ENCODE results near the gene MECR.

MECR gene

DNA sequence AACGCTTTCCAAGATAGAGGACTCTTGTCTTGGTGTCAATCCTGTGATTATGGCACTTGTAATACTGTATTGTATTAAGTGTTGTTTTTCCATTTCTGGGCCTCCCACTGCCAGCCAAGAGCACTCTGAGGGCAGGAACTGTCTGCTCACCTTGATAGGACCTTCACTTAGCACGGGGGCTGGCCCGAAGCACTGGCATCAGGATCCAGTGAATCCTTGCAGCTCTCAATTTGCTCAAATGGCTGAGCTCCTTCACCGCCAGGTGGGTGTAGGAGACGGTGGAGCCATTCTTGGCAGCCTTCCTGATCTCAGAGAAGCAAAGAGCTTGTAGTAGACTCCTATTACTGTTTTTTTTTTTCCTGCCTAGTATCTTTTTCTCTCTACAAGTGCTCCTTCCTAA is 17.7 kb downstream of the MECR start:
- no peak overlapping the region for H3K4me3 ChIP-seq (ENCODE audit: low read depth, low read length)
- TF ChIP-seq, protein P1, sequence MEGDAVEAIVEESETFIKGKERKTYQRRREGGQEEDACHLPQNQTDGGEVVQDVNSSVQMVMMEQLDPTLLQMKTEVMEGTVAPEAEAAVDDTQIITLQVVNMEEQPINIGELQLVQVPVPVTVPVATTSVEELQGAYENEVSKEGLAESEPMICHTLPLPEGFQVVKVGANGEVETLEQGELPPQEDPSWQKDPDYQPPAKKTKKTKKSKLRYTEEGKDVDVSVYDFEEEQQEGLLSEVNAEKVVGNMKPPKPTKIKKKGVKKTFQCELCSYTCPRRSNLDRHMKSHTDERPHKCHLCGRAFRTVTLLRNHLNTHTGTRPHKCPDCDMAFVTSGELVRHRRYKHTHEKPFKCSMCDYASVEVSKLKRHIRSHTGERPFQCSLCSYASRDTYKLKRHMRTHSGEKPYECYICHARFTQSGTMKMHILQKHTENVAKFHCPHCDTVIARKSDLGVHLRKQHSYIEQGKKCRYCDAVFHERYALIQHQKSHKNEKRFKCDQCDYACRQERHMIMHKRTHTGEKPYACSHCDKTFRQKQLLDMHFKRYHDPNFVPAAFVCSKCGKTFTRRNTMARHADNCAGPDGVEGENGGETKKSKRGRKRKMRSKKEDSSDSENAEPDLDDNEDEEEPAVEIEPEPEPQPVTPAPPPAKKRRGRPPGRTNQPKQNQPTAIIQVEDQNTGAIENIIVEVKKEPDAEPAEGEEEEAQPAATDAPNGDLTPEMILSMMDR (IDR thresholded peaks at IDR 0.05; ENCODE audit: low read depth, low read length) = no peak

DNA sequence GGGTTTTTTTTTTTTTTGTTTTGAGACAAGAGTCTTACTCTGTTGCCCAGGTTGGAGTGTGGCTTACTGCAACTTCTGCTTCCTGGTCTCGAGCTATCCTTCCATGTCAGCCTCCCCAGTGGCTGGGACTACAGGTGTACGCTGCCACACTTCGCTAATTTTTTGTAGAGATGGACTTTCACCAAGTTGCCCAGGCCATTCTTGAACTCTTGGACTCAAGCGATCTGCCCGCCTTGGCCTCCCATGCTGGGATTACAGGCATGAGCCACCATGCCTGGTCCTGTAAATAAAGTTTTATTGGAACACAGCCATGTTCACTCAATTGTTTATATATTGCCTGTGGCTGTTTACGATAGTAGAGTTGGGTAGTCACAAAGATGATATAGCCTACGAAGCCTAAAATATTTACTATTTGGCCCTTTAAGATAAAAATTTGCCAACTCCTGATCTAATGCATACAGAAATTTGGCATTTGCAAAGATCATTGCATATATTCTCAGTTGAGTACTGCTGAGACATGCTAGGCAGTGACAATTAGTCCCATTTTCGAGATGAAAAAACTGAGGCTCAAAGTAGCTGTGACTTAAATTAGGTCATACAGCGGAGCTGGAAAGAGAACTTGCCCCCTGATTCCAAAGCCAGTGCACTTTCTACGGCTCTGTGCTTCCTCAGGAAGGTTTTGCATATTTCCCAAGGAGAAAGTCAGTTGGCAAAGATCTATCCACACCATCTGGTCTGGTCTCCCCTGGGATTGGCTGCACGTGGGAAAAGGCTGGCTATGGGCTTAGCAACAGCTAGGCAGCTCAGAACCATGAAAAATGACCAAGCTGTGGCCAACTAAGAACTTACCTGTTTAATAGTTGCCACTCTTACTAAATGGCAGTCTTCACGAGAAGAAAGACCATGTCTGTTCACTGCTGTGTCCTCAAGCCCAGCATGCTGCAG is 19.4 kb downstream of the MECR start:
- H3K4me3 ChIP-seq (ENCODE audit: low read depth, low read length) = no peak overlapping the region
- TF ChIP-seq, protein P1 (IDR thresholded peaks at IDR 0.05; ENCODE audit: low read depth, low read length) = no peak

DNA sequence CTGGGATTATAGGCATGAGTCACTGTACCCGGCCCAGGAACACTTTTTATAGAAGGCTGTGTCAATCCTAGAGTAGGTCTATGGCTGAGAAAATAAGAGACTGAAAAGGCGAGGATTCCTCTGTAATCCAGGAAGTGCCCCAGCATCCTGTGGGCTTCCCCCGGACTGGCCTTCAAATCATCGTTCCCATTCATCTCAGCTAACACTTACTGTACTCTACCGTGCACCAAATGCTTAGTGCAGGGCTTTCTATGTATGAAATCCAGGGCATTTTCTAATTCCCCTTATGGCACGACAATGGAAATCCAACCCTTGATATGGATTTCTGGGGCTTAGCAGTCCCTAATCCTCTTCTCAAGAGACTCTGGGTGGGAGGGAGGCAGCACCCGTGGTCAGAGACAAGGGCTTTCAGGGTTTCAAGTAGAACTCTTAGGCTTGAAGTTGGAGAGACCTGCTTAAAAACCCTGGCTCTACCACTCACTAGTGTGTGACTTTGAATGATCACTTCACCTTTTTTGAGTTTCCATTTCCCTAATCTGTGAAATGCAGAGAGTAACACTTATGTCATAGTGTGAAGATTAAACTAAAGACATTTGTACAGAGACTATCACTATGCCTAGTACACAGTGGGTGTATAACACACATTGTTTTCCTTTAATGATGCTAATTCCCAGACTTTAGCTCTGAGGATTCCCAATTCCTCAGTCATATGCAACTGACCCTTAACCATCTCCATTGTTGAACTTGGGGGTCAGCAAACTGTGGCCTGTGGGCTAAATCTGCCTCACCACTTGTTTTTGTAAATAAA is 20.3 kb downstream of the MECR start:
- H3K4me3 ChIP-seq (ENCODE audit: low read depth, low read length) = no peak overlapping the region
- TF ChIP-seq, protein P1 (IDR thresholded peaks at IDR 0.05; ENCODE audit: low read depth, low read length) = no peak

DNA sequence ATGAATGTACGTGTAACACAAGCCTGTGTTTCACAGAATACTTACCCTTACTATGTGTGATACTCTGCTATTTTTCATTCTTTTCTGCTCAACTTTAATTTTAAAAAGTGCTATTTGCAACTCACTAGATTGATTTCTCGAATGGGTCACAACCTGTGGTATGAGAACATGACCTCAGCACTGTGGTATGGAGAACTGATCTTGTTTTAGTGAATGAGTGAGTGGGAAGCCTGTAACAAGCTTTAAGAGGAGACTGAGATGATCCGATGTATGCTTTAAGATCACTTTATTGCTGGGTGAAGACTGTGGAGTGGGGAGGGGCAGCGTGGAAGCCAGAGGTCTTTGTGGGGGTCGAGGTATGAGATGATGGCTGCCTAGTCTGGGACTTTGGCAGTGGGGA is 21.6 kb downstream of the MECR start:
- H3K4me3 ChIP-seq (ENCODE audit: low read depth, low read length) = no peak overlapping the region
- TF ChIP-seq, protein P1 (IDR thresholded peaks at IDR 0.05; ENCODE audit: low read depth, low read length) = no peak

DNA sequence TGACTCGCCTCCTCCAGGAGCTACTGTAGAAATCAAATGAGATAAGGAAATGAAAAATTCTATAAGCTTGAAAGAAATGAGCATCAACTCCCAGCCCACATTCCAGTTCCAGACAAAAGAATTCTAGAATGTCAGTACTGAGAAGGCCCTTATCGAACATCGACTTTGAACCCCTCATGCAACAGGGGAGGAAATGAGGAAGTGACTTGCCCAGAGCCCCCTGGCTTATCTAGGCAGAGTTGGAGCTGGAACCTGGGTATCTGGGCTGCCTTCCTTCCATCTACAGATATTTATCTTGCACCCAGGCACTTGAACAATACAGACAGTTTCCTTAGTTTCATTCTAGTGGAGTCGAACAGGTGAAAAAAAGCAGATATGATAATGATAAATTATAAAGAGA is 22.3 kb downstream of the MECR start:
- H3K4me3 ChIP-seq (ENCODE audit: low read depth, low read length) = no peak overlapping the region
- TF ChIP-seq, protein P1 (IDR thresholded peaks at IDR 0.05; ENCODE audit: low read depth, low read length) = no peak

DNA sequence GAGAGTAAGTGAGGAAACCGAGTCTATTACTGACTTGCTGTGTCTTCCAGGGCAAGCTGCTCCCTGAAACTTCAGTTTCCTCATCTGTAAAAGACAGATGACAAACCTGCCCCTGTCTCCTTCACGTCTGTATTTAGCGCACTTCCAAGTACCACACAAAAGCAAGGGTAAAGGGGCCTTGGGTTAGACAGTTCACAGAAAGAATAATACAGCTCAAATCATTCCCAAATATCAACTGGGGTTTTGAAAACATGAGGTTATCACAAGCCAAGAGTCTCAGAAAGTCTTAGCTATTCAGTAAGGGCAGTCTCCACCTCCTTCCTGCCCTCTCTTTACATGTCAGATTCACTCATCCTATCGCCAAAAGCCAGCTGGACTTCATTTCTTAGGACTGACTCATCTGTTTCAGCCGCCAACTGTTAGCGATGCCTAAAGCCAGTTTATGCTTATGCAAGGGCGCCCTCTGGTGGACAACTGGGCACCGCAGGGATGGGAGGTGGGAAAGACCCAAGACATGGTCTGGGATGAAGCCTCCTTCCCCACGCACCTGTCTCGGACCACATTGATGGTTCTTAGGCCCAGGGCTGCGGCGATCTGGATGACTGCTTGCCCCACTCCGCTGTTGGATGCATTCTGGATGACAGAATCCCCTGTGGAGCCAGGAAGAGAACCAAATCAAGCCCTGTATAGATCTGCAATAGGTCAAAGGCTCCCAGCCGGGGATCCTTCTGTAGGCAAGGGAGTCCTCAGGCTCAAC is 28.0 kb downstream of the MECR start:
- TF ChIP-seq, protein P1 (IDR thresholded peaks at IDR 0.05; ENCODE audit: low read depth, low read length) = peak; percentile 88
- 0 out of 2 replicates have a peak overlapping the region, but pooled peaks have one; percentile 6 for H3K4me3 ChIP-seq (ENCODE audit: low read depth, low read length)
